Neuronal stem cell (in vitro differentiated cells): ENCODE results near the gene TBC1D5.

Source experiments
- DNase-seq: peaks from one replicate; pipeline ENCODE4 v3.0.0-alpha.2; 2013; ENCODE audit warnings: low spot score
- H2AFZ ChIP-seq: one replicate; pipeline ENCODE4 v1.6.1; 2013; ENCODE audit warnings: mild to moderate bottlenecking, low read length, inconsistent platforms
- H2AK5ac ChIP-seq: 2 replicates; pipeline ENCODE4 v1.6.1; 2013; ENCODE audit warnings: low read depth, mild to moderate bottlenecking, inconsistent platforms, low read length, moderate library complexity, mixed read lengths
- H2BK120ac ChIP-seq: 2 replicates; pipeline ENCODE4 v1.6.1; 2013; ENCODE audit warnings: low read depth, mild to moderate bottlenecking, inconsistent platforms, low read length, moderate library complexity, mixed read lengths
- H2BK12ac ChIP-seq: one replicate; pipeline ENCODE4 v1.6.1; 2013; ENCODE audit warnings: low read length, inconsistent platforms
- H2BK15ac ChIP-seq: 2 replicates; pipeline ENCODE4 v1.6.1; 2013; ENCODE audit warnings: mild to moderate bottlenecking, low read length, inconsistent platforms, mixed read lengths
- H2BK5ac ChIP-seq: one replicate; pipeline ENCODE4 v1.6.1; 2013; ENCODE audit warnings: inconsistent platforms, mild to moderate bottlenecking, low read length, moderate library complexity
- H3K14ac ChIP-seq: one replicate; pipeline ENCODE4 v1.6.1; 2013; ENCODE audit warnings: low read length, inconsistent platforms
- H3K18ac ChIP-seq: 2 replicates; pipeline ENCODE4 v1.6.1; 2013; ENCODE audit warnings: low read length, inconsistent platforms
- H3K23ac ChIP-seq: 2 replicates; pipeline ENCODE4 v1.6.1; 2013; ENCODE audit warnings: low read depth, mild to moderate bottlenecking, mixed read lengths, low read length, inconsistent platforms; ENCODE audit not compliant: poor library complexity
- H3K27ac ChIP-seq: replicated peaks from 3 replicates; pipeline ENCODE4 v1.5.1; 2013; ENCODE audit warnings: low read length, inconsistent platforms
- H3K27me3 ChIP-seq, 3 experiments: 2 replicates each; pipeline ENCODE4 v1.6.1; 2013; ENCODE audit warnings: low read length in 3 of 3, mild to moderate bottlenecking in 2 of 3, inconsistent platforms in 1 of 3, low read depth in 1 of 3, mixed read lengths in 1 of 3, moderate library complexity in 1 of 3; ENCODE audit not compliant: control insufficient read depth in 3 of 3, insufficient read depth in 3 of 3
- H3K36me3 ChIP-seq, 2 donors: replicated peaks in 1 of 2; 2 replicates each; pipeline ENCODE4 v1.6.1; 2013; ENCODE audit warnings: low read length in 2 of 2; ENCODE audit not compliant: control insufficient read depth in 2 of 2, insufficient read depth in 2 of 2
- H3K4ac ChIP-seq: 2 replicates; pipeline ENCODE4 v1.6.1; 2013; ENCODE audit warnings: inconsistent platforms, mild to moderate bottlenecking, low read length, moderate library complexity
- H3K4me1 ChIP-seq, 2 donors: 1 replicate in 1 of 2; 2 replicates in 1 of 2; pipeline ENCODE4 v1.6.1; 2013; ENCODE audit warnings: low read length in 2 of 2, low read depth in 1 of 2; ENCODE audit not compliant: control insufficient read depth in 2 of 2, insufficient read depth in 1 of 2
- H3K4me2 ChIP-seq: one replicate; pipeline ENCODE4 v1.6.1; 2013; ENCODE audit warnings: mild to moderate bottlenecking, low read length, inconsistent platforms; ENCODE audit not compliant: insufficient read depth, poor library complexity, severe bottlenecking
- H3K4me3 ChIP-seq, 2 donors: 2 replicates each; pipeline ENCODE4 v1.5.1; 2013; ENCODE audit warnings: low read length in 2 of 2, mild to moderate bottlenecking in 2 of 2, inconsistent platforms in 1 of 2, moderate library complexity in 1 of 2
- H3K79me1 ChIP-seq: one replicate; pipeline ENCODE4 v1.6.1; 2013; ENCODE audit warnings: low read depth, mild to moderate bottlenecking, inconsistent platforms, low read length, moderate library complexity
- H3K9ac ChIP-seq: one replicate; pipeline ENCODE4 v1.6.1; 2013; ENCODE audit warnings: mild to moderate bottlenecking, low read depth, low read length, inconsistent platforms; ENCODE audit not compliant: poor library complexity
- H3K9me3 ChIP-seq, 2 donors: replicated peaks in 1 of 2; 2 replicates each; pipeline versions ENCODE3 to v1.6.1; 2013; ENCODE audit warnings: low read length in 2 of 2, mild to moderate bottlenecking in 2 of 2, inconsistent platforms in 1 of 2, low read depth in 1 of 2, mixed read lengths in 1 of 2, moderate library complexity in 1 of 2; ENCODE audit not compliant: control insufficient read depth in 2 of 2, insufficient read depth in 1 of 2
- H4K8ac ChIP-seq: one replicate; pipeline ENCODE4 v1.6.1; 2013; ENCODE audit warnings: low read depth, mild to moderate bottlenecking, inconsistent platforms, low read length, moderate library complexity
- H4K91ac ChIP-seq: one replicate; pipeline ENCODE4 v1.6.1; 2013; ENCODE audit warnings: low read length, low read depth, mild to moderate bottlenecking, inconsistent platforms; ENCODE audit not compliant: poor library complexity
- WGBS, 2 donors: extraction: QIAGEN DNeasy Blood & Tissue Kit; methylation state at CpG; one replicate each; pipeline ENCODE4 v1.1.7; 2013; ENCODE audit warnings: missing lambda C conversion rate in 2 of 2, mixed read lengths in 1 of 2; ENCODE audit not compliant: insufficient read length in 2 of 2, insufficient replicate concordance in 1 of 2; ENCODE audit errors: extremely low coverage in 2 of 2; 5-methylcytosine and 5-hydroxymethylcytosine counted together

The TBC1D5 gene

GRCh38 chr3:17456046-17456445 lies 286.4 kb downstream of the TBC1D5 start:
- Histone ChIP-seq H2BK120ac (no peak overlapping the region), H3K27me3 (no peaks in the 10 kb centered on the region), H3K23ac (no peak overlapping the region), H3K14ac (no peak overlapping the region), H3K9me3 (peaks cover 3 to 7% of the 10 kb centered on the region in 2 donors), H4K91ac (no peak overlapping the region), H3K79me1 (no peaks in the 10 kb centered on the region), H3K4ac (no peak overlapping the region), H3K4me1 (no peaks in the 10 kb centered on the region), H2BK5ac (no peak overlapping the region), H4K8ac (no peak overlapping the region), H2AK5ac (no peak overlapping the region), H2BK12ac (no peak overlapping the region), H3K4me3 (no peak overlapping the region), H3K36me3 (no peaks in the 10 kb centered on the region), H3K27ac (no peak overlapping the region), H2BK15ac (no peak overlapping the region), H3K18ac (no peak overlapping the region), H3K4me2 (no peak overlapping the region), H3K9ac (no peak overlapping the region), H2AFZ (no peak overlapping the region)
- no peak for DNase-seq

- H3K9me3 ChIP-seq: no peaks in the 10 kb centered on the region
- no peaks in the 10 kb centered on the region for H3K36me3 ChIP-seq
- H4K8ac ChIP-seq: no peak overlapping the region
- no peak overlapping the region for H2BK12ac ChIP-seq
- H2AFZ ChIP-seq: no peak overlapping the region
- no peaks in the 10 kb centered on the region for H3K4me1 ChIP-seq
- H3K23ac ChIP-seq: no peak overlapping the region
- H3K14ac ChIP-seq: no peak overlapping the region
- no peaks in the 10 kb centered on the region for H3K79me1 ChIP-seq
- H3K18ac ChIP-seq: no peak overlapping the region
- H3K9ac ChIP-seq: no peak overlapping the region
- H2AK5ac ChIP-seq: no peak overlapping the region
- no peak overlapping the region for H2BK5ac ChIP-seq
- no peak overlapping the region for H2BK120ac ChIP-seq
- no peak overlapping the region for H3K27ac ChIP-seq
- no peak overlapping the region for H4K91ac ChIP-seq
- DNase-seq: no peak
- no peak overlapping the region for H3K4me3 ChIP-seq
- no peaks in the 10 kb centered on the region for H3K27me3 ChIP-seq
- H2BK15ac ChIP-seq: no peak overlapping the region
- no peak overlapping the region for H3K4ac ChIP-seq
- H3K4me2 ChIP-seq: no peak overlapping the region
These were observed 297.6 kb downstream of the TBC1D5 start for GRCh38 chr3:17444865-17445264.

- no peak overlapping the region for H3K14ac ChIP-seq
- no peak overlapping the region for H3K23ac ChIP-seq
- no peak for DNase-seq
- no peak overlapping the region for H3K18ac ChIP-seq
- H2AFZ ChIP-seq: no peak overlapping the region
- H3K79me1 ChIP-seq: no peaks in the 10 kb centered on the region
- no peak overlapping the region for H3K4me3 ChIP-seq
- no peak overlapping the region for H2BK15ac ChIP-seq
- H2BK5ac ChIP-seq: no peak overlapping the region
- no peaks in the 10 kb centered on the region for H3K9me3 ChIP-seq
- no peak overlapping the region for H3K9ac ChIP-seq
- no peaks in the 10 kb centered on the region for H3K4me1 ChIP-seq
- H2BK12ac ChIP-seq: no peak overlapping the region
- H3K27ac ChIP-seq: no peak overlapping the region
- no peak overlapping the region for H4K91ac ChIP-seq
- no peaks in the 10 kb centered on the region for H3K27me3 ChIP-seq
- no peak overlapping the region for H4K8ac ChIP-seq
- H3K4ac ChIP-seq: no peak overlapping the region
- no peak overlapping the region for H2AK5ac ChIP-seq
- H3K4me2 ChIP-seq: no peak overlapping the region
- no CpG with 5 or more reads among the region's 4 CpGs for WGBS, 2 donors
- H2BK120ac ChIP-seq: no peak overlapping the region
- no peaks in the 10 kb centered on the region for H3K36me3 ChIP-seq
These were observed 299.3 kb downstream of the TBC1D5 start for GRCh38 chr3:17443142-17443541.

DNA sequence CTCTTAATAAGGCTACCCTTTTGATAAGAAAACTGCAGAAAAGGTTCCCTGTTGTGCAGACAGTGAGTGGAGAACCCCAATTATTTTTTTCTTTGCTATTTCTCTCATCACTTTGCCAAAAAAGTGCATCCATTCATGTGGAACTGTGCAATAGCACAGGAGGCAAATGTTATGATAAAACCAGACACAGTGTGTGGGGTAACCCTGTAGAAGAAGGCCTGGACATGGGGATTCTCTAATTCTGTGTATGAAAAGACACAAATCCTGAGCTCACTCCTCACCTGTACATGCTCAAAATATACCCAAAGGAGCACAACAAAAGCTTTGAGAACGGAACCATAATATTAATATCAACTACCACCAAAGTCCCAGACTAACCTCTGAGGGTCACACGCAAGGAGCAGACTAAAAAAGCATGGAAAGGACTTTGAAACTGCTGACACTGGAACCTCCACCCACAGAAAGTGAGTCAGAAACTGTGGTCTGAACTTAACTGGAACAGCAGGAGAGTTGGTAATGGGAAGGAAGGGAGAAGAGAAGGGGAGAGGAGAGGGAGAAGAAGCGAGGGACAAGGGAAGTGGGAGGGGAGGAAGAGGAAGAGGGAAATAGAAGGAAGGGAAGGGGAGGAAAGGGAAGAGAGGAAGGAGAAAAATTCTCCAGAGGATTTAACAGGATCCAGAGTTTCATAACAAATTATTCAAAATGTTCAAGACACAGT lies 299.9 kb downstream of the TBC1D5 start:
- H3K14ac ChIP-seq: no peak overlapping the region
- no peak overlapping the region for H3K23ac ChIP-seq
- no peak overlapping the region for H3K27ac ChIP-seq
- H3K4me2 ChIP-seq: no peak overlapping the region
- H2AK5ac ChIP-seq: no peak overlapping the region
- H2BK5ac ChIP-seq: no peak overlapping the region
- H3K9me3 ChIP-seq: no peaks in the 10 kb centered on the region
- no peak overlapping the region for H3K4me3 ChIP-seq
- H3K4me1 ChIP-seq: no peaks in the 10 kb centered on the region
- no peak overlapping the region for H2BK12ac ChIP-seq
- H2AFZ ChIP-seq: no peak overlapping the region
- no peak overlapping the region for H3K18ac ChIP-seq
- no peak overlapping the region for H4K8ac ChIP-seq
- no peaks in the 10 kb centered on the region for H3K79me1 ChIP-seq
- no peak overlapping the region for H3K9ac ChIP-seq
- H3K4ac ChIP-seq: no peak overlapping the region
- no peak overlapping the region for H2BK15ac ChIP-seq
- H2BK120ac ChIP-seq: no peak overlapping the region
- no CpG with 5 or more reads among the region's 3 CpGs for WGBS, 2 donors
- H3K27me3 ChIP-seq: no peaks in the 10 kb centered on the region
- DNase-seq: no peak
- H4K91ac ChIP-seq: no peak overlapping the region
- no peaks in the 10 kb centered on the region for H3K36me3 ChIP-seq
